Fibroblast of the aortic adventitia (primary cell): Measurements from ENCODE around the gene HHATL. TPM values are rescaled to one million over a fixed set of nuclear protein-coding genes. Genes with fewer than 3 reads are reported as not detected.

Source experiments
- DNase-seq: peaks from one replicate; pipeline ENCODE4 v3.0.0-alpha.2; 2010; ENCODE audit warnings: low read depth
- H3K4me3 ChIP-seq: 2 replicates; pipeline ENCODE4 v1.5.1; 2011; ENCODE audit warnings: low read depth, mild to moderate bottlenecking, control low read depth, low read length, moderate library complexity
- CTCF ChIP-seq: IDR thresholded peaks from 2 replicates; pipeline ENCODE4 v1.5.1; 2011; ENCODE audit warnings: mild to moderate bottlenecking, low read length, control low read depth, inconsistent platforms; ENCODE audit not compliant: insufficient read depth
- total RNA-seq: library from RNA; depleted of rRNA; stranded (reverse); fragments of >200 nt; gene quantifications from 2 replicates; pipeline ENCODE4 v1.2.3, GENCODE V29; 2012; ENCODE audit warnings: low replicate concordance

HHATL gene
- total RNA-seq, 1 donor: not detected

GRCh38 chr3:42655331-42655888 is 47.2 kb downstream of the HHATL start:
- H3K4me3 ChIP-seq: peak overlapping the region; percentile 87
- no peak for TF ChIP-seq CTCF
- no peak for DNase-seq

DNA sequence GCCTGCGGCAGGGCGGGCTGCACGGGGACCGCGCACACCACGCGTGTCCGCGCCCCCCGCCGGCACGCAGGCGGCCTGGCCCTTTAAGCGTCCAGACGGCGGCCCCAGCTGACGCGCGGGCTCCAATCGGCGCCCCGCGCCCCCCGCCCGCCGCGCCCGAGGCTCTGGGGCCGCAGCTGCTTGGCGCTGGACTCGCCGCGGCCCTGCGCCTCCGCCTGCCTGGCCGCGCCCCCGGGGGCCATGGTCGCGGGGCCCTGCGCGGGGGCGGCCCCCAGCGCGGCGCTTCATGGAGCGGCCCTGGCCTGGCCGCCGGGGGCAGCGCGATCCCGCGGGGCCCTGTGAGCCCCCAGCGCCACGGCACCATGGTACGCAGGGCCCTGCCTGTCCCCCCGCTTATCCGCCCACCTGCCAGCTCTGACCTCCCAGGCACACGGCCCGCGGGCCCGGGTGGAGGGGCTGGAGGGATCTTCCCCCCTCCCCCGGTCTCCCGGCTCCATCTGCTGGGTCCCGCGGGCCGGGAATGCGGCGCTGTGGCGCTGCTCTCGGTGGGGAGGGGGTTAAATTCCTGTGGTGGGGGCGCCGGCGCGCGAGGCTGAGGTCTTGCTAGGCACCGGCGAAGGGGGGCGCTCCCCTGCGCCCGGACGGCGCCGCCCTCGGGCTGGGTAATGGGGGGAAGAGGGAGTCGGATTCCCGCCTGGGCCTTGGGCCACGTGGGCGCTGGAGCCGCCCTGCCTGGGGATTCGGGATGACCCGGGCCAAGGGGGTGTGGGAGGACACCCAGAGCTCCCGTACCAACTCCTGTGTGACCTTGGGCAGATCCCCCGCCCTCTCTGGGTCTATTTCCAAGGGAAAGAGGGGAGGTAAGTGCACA is 48.0 kb downstream of the HHATL start:
- TF ChIP-seq CTCF: no peak
- H3K4me3 ChIP-seq: peak overlapping the region; percentile 87
- DNase-seq: peak; percentile 47

GRCh38 chr3:42653560-42654330 is 48.9 kb downstream of the HHATL start, which contains the start of gene ZBTB47:
Gene ZBTB47, plus strand, starts transcription at chr3:42653697. Its CDS starts 4,659 bp downstream, at chr3:42658356.
- peak; percentile 46 for DNase-seq
- H3K4me3 ChIP-seq: peak within 1 kb of the TSS; percentile 87
- TF ChIP-seq CTCF: no peak

- peak overlapping the region; percentile 87 for H3K4me3 ChIP-seq
- no peak for DNase-seq
- no peak for TF ChIP-seq CTCF
These were observed 49.4 kb downstream of the HHATL start for GRCh38 chr3:42653303-42653559.

DNA sequence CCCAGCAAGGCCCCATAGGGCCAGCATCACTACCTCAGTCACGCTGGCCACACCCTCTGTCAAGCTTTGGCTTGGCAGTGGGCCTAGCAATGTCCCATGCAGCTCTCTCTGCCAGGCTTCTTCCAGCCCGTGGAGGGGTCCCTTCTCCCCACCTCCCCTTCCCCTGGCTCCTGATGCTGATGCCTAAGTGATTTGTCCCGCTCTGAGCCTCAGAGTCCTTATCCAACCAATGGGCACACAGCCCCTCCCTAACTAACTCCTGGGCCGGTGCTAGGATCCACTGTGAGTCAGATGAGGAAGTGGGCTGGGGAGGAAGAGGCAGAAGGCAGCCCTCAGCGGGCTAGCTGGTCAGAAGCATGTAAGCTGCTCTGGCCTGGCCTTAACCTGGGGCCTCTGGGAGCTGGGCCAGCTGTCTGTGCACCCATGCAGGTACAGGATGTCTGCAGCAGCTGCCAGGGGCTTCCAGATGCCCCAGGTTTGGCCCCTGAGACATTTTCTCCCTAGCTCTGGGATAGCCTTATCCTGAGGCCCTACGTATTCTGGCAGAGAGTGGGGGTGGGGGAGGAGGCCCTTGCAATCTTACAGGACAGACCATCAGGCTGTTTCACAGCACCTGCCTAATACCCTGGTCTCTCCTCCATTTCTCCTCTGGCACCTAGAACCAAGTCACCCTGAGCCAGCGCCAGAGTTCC is 49.8 kb downstream of the HHATL start:
- peak overlapping the region; percentile 87 for H3K4me3 ChIP-seq
- peak; percentile 80 for DNase-seq
- TF ChIP-seq CTCF: no peak

DNA sequence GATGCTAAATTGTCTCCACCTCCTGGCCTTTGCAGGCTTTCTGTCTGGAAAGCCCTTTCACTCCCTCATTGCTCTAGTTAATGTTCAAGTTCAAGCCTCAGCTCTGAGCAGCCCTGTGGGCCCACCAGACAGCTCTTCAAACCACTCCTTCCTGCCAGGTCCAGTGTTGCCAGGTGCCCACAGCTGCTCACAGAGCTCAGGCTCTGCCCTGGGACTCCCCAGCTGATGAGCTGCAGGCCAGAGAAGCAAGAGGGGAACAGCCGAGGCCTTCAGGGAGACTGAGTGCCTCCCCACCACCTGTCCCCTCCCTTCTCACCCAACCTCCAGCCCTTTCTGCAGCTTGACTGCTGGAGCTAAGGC is 50.4 kb downstream of the HHATL start:
- H3K4me3 ChIP-seq: peak overlapping the region; percentile 87
- no peak for DNase-seq

More for the DNA sequence above, 50.4 kb downstream of the HHATL start:
- TF ChIP-seq CTCF: no peak
